B cell (primary cell): ENCODE data around the gene GRID2. TPM values are rescaled to one million over a fixed set of nuclear protein-coding genes. Genes with fewer than 3 reads are reported as not detected.

Source experiments
- ATAC-seq: fragments of 200-7000 bp; cut with Tn5 transposase; one replicate; pipeline ENCODE4 v1.10.0; 2021; ENCODE audit warnings: low read depth, mild to moderate bottlenecking, moderate number of reproducible peaks, moderate library complexity
- CTCF ChIA-PET: fragments of 350-600 bp; sonication (Branson Sonifier 250); formaldehyde crosslinking; loops from one replicate; lab custom pipeline; 2021; ENCODE audit warnings: antibody characterized with exemption, inconsistent platforms; lab: Charles Lee
- POLR2A ChIA-PET: fragments of 350-600 bp; sonication (Branson Sonifier 250); formaldehyde crosslinking; loops from one replicate; lab custom pipeline; 2021; ENCODE audit warnings: antibody characterized with exemption; lab: Charles Lee
- DNase-seq: peaks from one replicate; pipeline ENCODE4 v3.0.0; 2013
- H2AFZ ChIP-seq: 2 replicates; pipeline ENCODE4 v1.6.1; 2012; ENCODE audit warnings: mild to moderate bottlenecking, low read depth, low read length; ENCODE audit not compliant: insufficient read depth, poor library complexity, severe bottlenecking
- H3K27ac ChIP-seq, 2 donors: 1 replicate in 1 of 2; 2 replicates in 1 of 2; pipeline ENCODE4 v1.5.1; 2012 to 2013; ENCODE audit warnings: low read length in 2 of 2, mild to moderate bottlenecking in 2 of 2, moderate library complexity in 1 of 2
- H3K27me3 ChIP-seq, 4 experiments: fragments of 200-600 bp in 1 of 4; sonication (generic) in 1 of 4; replicated peaks in 1 of 4; 1 replicate in 2 of 4; 2 replicates in 2 of 4; pipeline versions ENCODE4 v1.6.1 to v1.7.0; 2013 to 2016; ENCODE audit warnings: low read length in 3 of 4, mild to moderate bottlenecking in 2 of 4, mixed read lengths in 1 of 4, moderate library complexity in 1 of 4; ENCODE audit not compliant: insufficient read depth in 4 of 4, control insufficient read depth in 3 of 4; ENCODE audit errors: control extremely low read depth in 1 of 4
- H3K36me3 ChIP-seq, 2 experiments: replicated peaks in 1 of 2; 1 replicate in 1 of 2; 2 replicates in 1 of 2; pipeline versions ENCODE4 v1.6.1 to v1.7.1; 2013; ENCODE audit warnings: low read length in 1 of 2; ENCODE audit not compliant: insufficient read depth in 2 of 2, control insufficient read depth in 1 of 2; ENCODE audit errors: control extremely low read depth in 1 of 2, extremely low read depth in 1 of 2
- H3K4me1 ChIP-seq, 2 donors: fragments of 200-600 bp in 1 of 2; sonication (generic) in 1 of 2; 1 replicate in 1 of 2; 2 replicates in 1 of 2; pipeline versions ENCODE4 v1.5.1 to v1.6.1; 2013 to 2017; ENCODE audit warnings: low read length in 2 of 2; ENCODE audit not compliant: control insufficient read depth in 2 of 2, insufficient read depth in 2 of 2
- H3K4me2 ChIP-seq: replicated peaks from 2 replicates; pipeline ENCODE3; 2012; ENCODE audit warnings: mild to moderate bottlenecking, low read depth, low read length; ENCODE audit not compliant: poor library complexity, severe bottlenecking
- H3K4me3 ChIP-seq, 5 experiments: fragments of 200-600 bp in 1 of 5; sonication (generic) in 1 of 5; 1 replicate in 3 of 5; 2 replicates in 2 of 5; pipeline versions ENCODE4 v1.5.1 to v1.7.0; 2011 to 2016; ENCODE audit warnings: low read length in 4 of 5, mild to moderate bottlenecking in 4 of 5, low read depth in 2 of 5, control low read depth in 1 of 5, moderate library complexity in 1 of 5; ENCODE audit not compliant: insufficient read depth in 1 of 5; ENCODE audit errors: control extremely low read depth in 1 of 5, extremely low read depth in 1 of 5
- H3K79me2 ChIP-seq: fragments of 200-600 bp; sonication (generic); one replicate; pipeline ENCODE4 v1.6.0; 2016; ENCODE audit warnings: low read length; ENCODE audit not compliant: control insufficient read depth, insufficient read depth
- H3K9ac ChIP-seq: fragments of 200-600 bp; sonication (generic); 2 replicates; pipeline ENCODE4 v1.6.1; 2017; ENCODE audit warnings: mild to moderate bottlenecking, low read length, moderate library complexity
- H3K9me3 ChIP-seq, 3 donors: one replicate each; pipeline versions ENCODE4 v1.6.1 to v1.7.1; 2013; ENCODE audit warnings: low read length in 2 of 3; ENCODE audit not compliant: control insufficient read depth in 2 of 3, insufficient read depth in 1 of 3; ENCODE audit errors: control extremely low read depth in 1 of 3
- H4K20me1 ChIP-seq: 2 replicates; pipeline ENCODE4 v1.6.0; 2012; ENCODE audit warnings: mild to moderate bottlenecking, low read length; ENCODE audit not compliant: insufficient read depth, control insufficient read depth, poor library complexity, severe bottlenecking
- H3K27ac Mint-ChIP-seq: one replicate; pipeline ENCODE4 v1.8.0; 2021; ENCODE audit warnings: mixed read lengths
- H3K27me3 Mint-ChIP-seq: one replicate; pipeline ENCODE4 v1.8.0; 2021; ENCODE audit warnings: mixed read lengths
- H3K4me1 Mint-ChIP-seq: one replicate; pipeline ENCODE4 v1.8.0; 2021; ENCODE audit warnings: mixed read lengths
- H3K4me3 Mint-ChIP-seq: one replicate; pipeline ENCODE4 v1.8.0; 2021; ENCODE audit warnings: mixed read lengths
- H3K9me3 Mint-ChIP-seq: one replicate; pipeline ENCODE4 v1.8.0; 2022; ENCODE audit warnings: mixed read lengths; ENCODE audit not compliant: insufficient read depth
- CTCF ChIP-seq: fragments of 200-600 bp; IDR thresholded peaks from one replicate; pipeline ENCODE4 v1.8.0; 2022; ENCODE audit warnings: antibody characterized with exemption, mild to moderate bottlenecking
- EZH2 ChIP-seq: IDR thresholded peaks from 2 replicates; pipeline ENCODE4 v1.6.1; 2012; ENCODE audit warnings: borderline replicate concordance, low read depth, mild to moderate bottlenecking, moderate library complexity, low read length; ENCODE audit not compliant: insufficient read depth, poor library complexity, severe bottlenecking
- WGBS: methylation state at CpG from one replicate; pipeline ENCODE4 v1.1.5; 2013; ENCODE audit warnings: missing lambda C conversion rate; ENCODE audit not compliant: insufficient coverage; 5-methylcytosine and 5-hydroxymethylcytosine counted together
- intact Hi-C: fragments of 100-400 bp; cut with micrococcal nuclease; formaldehyde crosslinking; loops from one replicate; pipeline ENCODE4 v1.10.0; 2022
- polyA plus RNA-seq: library from polyadenylated mRNA; depleted of rRNA; stranded (reverse); fragments of >200 nt; gene quantifications from 2 replicates; pipeline ENCODE4 v1.2.3, GENCODE V29; 2012
- total RNA-seq, 2 donors: library from RNA; stranded (reverse); fragments of 120-200 nt in 1 of 2; gene quantifications; 1 replicate in 1 of 2; 2 replicates in 1 of 2; pipeline versions ENCODE4 v1.2.3 to v1.2.4, GENCODE V29; 2013 to 2022

Gene GRID2
- total and polyA plus RNA-seq, 2 donors (not counting 1 experiment from before 2014, with no cell fraction given): not detected

GRCh38 chr4:93480452-93480851, 1176.7 kb downstream of the GRID2 start:
- POLR2A ChIA-PET: no interaction called here

GRCh38 chr4:93495346-93495745, 1191.6 kb downstream of the GRID2 start:
- H3K4me3 Mint-ChIP-seq: no peak overlapping the region
- Histone ChIP-seq H2AFZ (no peak overlapping the region), H3K36me3 (no peaks in the 10 kb centered on the region), H3K9me3 (no peaks in the 10 kb centered on the region), H3K4me1 (no peaks in the 10 kb centered on the region), H3K27me3 (no peaks in the 10 kb centered on the region), H3K4me2 (no peak overlapping the region), H3K27ac (no peak overlapping the region), H3K4me3 (no peak overlapping the region), H3K9ac (no peak overlapping the region), H3K79me2 (no peaks in the 10 kb centered on the region), H4K20me1 (no peaks in the 10 kb centered on the region)
- H3K27ac Mint-ChIP-seq: no peak overlapping the region
- ATAC-seq (no peak), DNase-seq (no peak)
- ChIA-PET POLR2A (no interaction called here), CTCF (no interaction called here)
- no peaks in the 10 kb centered on the region for H3K27me3 Mint-ChIP-seq
- no peaks in the 10 kb centered on the region for H3K4me1 Mint-ChIP-seq
- intact Hi-C loops: no loop called here
- no peak for TF ChIP-seq CTCF
- TF ChIP-seq EZH2: no peak
- 89% methylated on average over 1 of the region's 4 CpGs for WGBS
- peaks cover 2% of the 10 kb centered on the region for H3K9me3 Mint-ChIP-seq

More at GRCh38 chr4:93480452-93480851, 1176.7 kb downstream of the GRID2 start:
- H3K4me3 Mint-ChIP-seq: no peak overlapping the region
- Histone ChIP-seq H3K4me1 (no peaks in the 10 kb centered on the region), H3K27me3 (no peaks in the 10 kb centered on the region), H3K4me2 (no peak overlapping the region), H4K20me1 (no peaks in the 10 kb centered on the region), H3K9me3 (no peaks in the 10 kb centered on the region), H3K4me3 (no peak overlapping the region), H3K27ac (no peak overlapping the region), H3K79me2 (no peaks in the 10 kb centered on the region), H3K9ac (no peak overlapping the region), H2AFZ (no peak overlapping the region), H3K36me3 (no peaks in the 10 kb centered on the region)
- H3K4me1 Mint-ChIP-seq: no peaks in the 10 kb centered on the region
- ATAC-seq: no peak
- DNase-seq: no peak
- CTCF ChIA-PET: no interaction called here
- H3K27ac Mint-ChIP-seq: no peak overlapping the region
- TF ChIP-seq CTCF (no peak), EZH2 (no peak)
- peaks cover 3% of the 10 kb centered on the region for H3K9me3 Mint-ChIP-seq
- no peaks in the 10 kb centered on the region for H3K27me3 Mint-ChIP-seq
- WGBS: no CpG with 5 or more reads among the region's 1 CpG
- intact Hi-C loops: no loop called here
